GM19468 (cell line): ENCODE measurements around the gene SSRP1.
"Not testable (repeated sequence)": the region's sequence is repeated elsewhere in the genome, so short reads cannot be mapped to it uniquely, and the experiment has no call there.

Experiments
- ATAC-seq: cut with Tn5 transposase; IDR thresholded peaks from one replicate; pipeline ENCODE4 v1.9.1; 2021; ENCODE audit warnings: mild to moderate bottlenecking, moderate library complexity, moderate number of reproducible peaks; ENCODE audit not compliant: unreplicated experiment; ENCODE audit errors: extremely low read depth

The SSRP1 gene

GRCh38 chr11:57335343-57336110 lies at the start of gene SSRP1:
TSS of gene SSRP1 (minus strand) at chr11:57335892. CDS start at chr11:57335121, 771 bp downstream.
- peak; percentile 99 for ATAC-seq

- no peak for ATAC-seq
These were observed 45.3 kb upstream of the SSRP1 start, which contains the start of gene PRG3 for GRCh38 chr11:57380975-57381374. TSS of gene PRG3 (minus strand) at chr11:57381150. CDS start at chr11:57380708, 442 bp downstream.

- no peak for ATAC-seq
These were observed 44.0 kb upstream of the SSRP1 start for GRCh38 chr11:57379732-57380131.

GRCh38 chr11:57378186-57378585 lies 42.5 kb upstream of the SSRP1 start:
- no peak for ATAC-seq

- ATAC-seq = no peak
These were observed 41.4 kb upstream of the SSRP1 start for GRCh38 chr11:57377107-57377506.

- ATAC-seq = no peak
These were observed 40.7 kb upstream of the SSRP1 start for GRCh38 chr11:57376095-57377090.

GRCh38 chr11:57375490-57375889 lies 39.8 kb upstream of the SSRP1 start:
- ATAC-seq = no peak

GRCh38 chr11:57374966-57375365 lies 39.3 kb upstream of the SSRP1 start:
- no peak for ATAC-seq

GRCh38 chr11:57373146-57373545 lies 37.5 kb upstream of the SSRP1 start:
- no peak for ATAC-seq

GRCh38 chr11:57370941-57371340 lies 35.2 kb upstream of the SSRP1 start:
- ATAC-seq = no peak

- no peak for ATAC-seq
These were observed 34.6 kb upstream of the SSRP1 start for GRCh38 chr11:57370251-57370650.

- ATAC-seq = no peak
These were observed 33.1 kb upstream of the SSRP1 start for GRCh38 chr11:57368845-57369232.

GRCh38 chr11:57368106-57368844 lies 32.6 kb upstream of the SSRP1 start:
- no peak for ATAC-seq

GRCh38 chr11:57364851-57365660 lies 29.4 kb upstream of the SSRP1 start:
- ATAC-seq = no peak

GRCh38 chr11:57363131-57364080 lies 27.7 kb upstream of the SSRP1 start:
- no peak for ATAC-seq

GRCh38 chr11:57361926-57362325 lies 26.2 kb upstream of the SSRP1 start:
- ATAC-seq = no peak

GRCh38 chr11:57361420-57361819 lies 25.7 kb upstream of the SSRP1 start:
- ATAC-seq = not testable (repeated sequence)

- no peak for ATAC-seq
These were observed 25.3 kb upstream of the SSRP1 start for GRCh38 chr11:57360991-57361390.
